GM12878 (cell line): ENCODE data around the gene SEMA3B. TPM values are rescaled to one million over a fixed set of nuclear protein-coding genes. Genes with fewer than 3 reads are reported as not detected.

Experiments
- ATAC-seq: fragments of 200-7000 bp; cut with Tn5 transposase; 3 replicates; pipeline ENCODE4 v1.9.1; 2020; ENCODE audit warnings: mild to moderate bottlenecking, moderate library complexity
- BruUV-seq: library from RNA; stranded (reverse); fragments of 400-500 nt; replicated peaks from 2 replicates; lab custom pipeline; 2021; lab: Mats Ljungman, UMichigan
- CTCF ChIA-PET: fragments of 300-600 bp; sonication (Branson Sonifier 250); formaldehyde crosslinking; extraction: SDS; loops from one replicate; lab custom pipeline; 2021; ENCODE audit warnings: inconsistent platforms; lab: Yijun Ruan, JAX
- POLR2A ChIA-PET: fragments of 350-600 bp; formaldehyde crosslinking; extraction: SDS; loops from one replicate; lab custom pipeline; 2021; ENCODE audit warnings: inconsistent platforms; lab: Charles Lee
- RAD21 ChIA-PET: fragments of 300-600 bp; sonication (Branson Sonifier 250); formaldehyde crosslinking; loops from one replicate; lab custom pipeline; 2023; ENCODE audit warnings: antibody characterized with exemption; ENCODE audit not compliant: unreplicated experiment; lab: Charles Lee
- SMC1A ChIA-PET: fragments of 300-600 bp; sonication (Branson Sonifier 250); formaldehyde crosslinking; loops from one replicate; lab custom pipeline; 2023; ENCODE audit not compliant: unreplicated experiment, uncharacterized antibody; lab: Charles Lee
- DNase-seq: peaks from one replicate; pipeline ENCODE4 v3.0.0-alpha.2; 2011; ENCODE audit warnings: low read depth, low spot score
- FAIRE-seq: peaks from 3 replicates; lab custom pipeline; 2011; peaks lifted over from hg19 to GRCh38; lab: Jason Lieb, UNC
- H2AFZ ChIP-seq: 2 replicates; pipeline ENCODE4 v1.6.0; 2011; ENCODE audit warnings: low read depth, low read length, control low read depth; ENCODE audit not compliant: control insufficient read depth
- H3K27ac ChIP-seq: 2 replicates; pipeline ENCODE4 v1.5.1; 2011; ENCODE audit warnings: control low read depth; ENCODE audit not compliant: control insufficient read depth, insufficient read depth
- H3K27me3 ChIP-seq, 2 experiments: replicated peaks in 1 of 2; 2 replicates each; pipeline versions ENCODE4 v1.6.0 to v1.6.1; 2011; ENCODE audit warnings: low read length in 1 of 2; ENCODE audit not compliant: control insufficient read depth in 2 of 2, insufficient read depth in 2 of 2
- H3K36me3 ChIP-seq, 2 experiments: 2 replicates each; pipeline ENCODE4 v1.5.1; 2011; ENCODE audit warnings: low read length in 1 of 2; ENCODE audit not compliant: control insufficient read depth in 2 of 2, insufficient read depth in 2 of 2
- H3K4me1 ChIP-seq: 2 replicates; pipeline ENCODE4 v1.6.1; 2011; ENCODE audit warnings: mild to moderate bottlenecking, low read length, moderate library complexity, mixed read lengths; ENCODE audit not compliant: control insufficient read depth, insufficient read depth
- H3K4me2 ChIP-seq: 2 replicates; pipeline ENCODE4 v1.6.0; 2011; ENCODE audit warnings: control low read depth; ENCODE audit not compliant: control insufficient read depth, insufficient read depth
- H3K4me3 ChIP-seq: fragments of 200-600 bp; sonication (generic); 2 replicates; pipeline ENCODE4 v1.5.1; 2016
- H3K79me2 ChIP-seq: 2 replicates; pipeline ENCODE4 v1.6.0; 2011; ENCODE audit warnings: low read length; ENCODE audit not compliant: control insufficient read depth, insufficient read depth
- H3K9ac ChIP-seq: 2 replicates; pipeline ENCODE4 v1.8.0; 2011; ENCODE audit warnings: low read length, control low read depth, mixed read lengths; ENCODE audit not compliant: control insufficient read depth, insufficient read depth
- H3K9me3 ChIP-seq: replicated peaks from 3 replicates; pipeline ENCODE4 v1.5.1; 2011; ENCODE audit warnings: mild to moderate bottlenecking, low read length; ENCODE audit not compliant: control insufficient read depth, insufficient read depth
- H4K20me1 ChIP-seq: 2 replicates; pipeline ENCODE4 v1.6.0; 2011; ENCODE audit not compliant: control insufficient read depth, insufficient read depth
- CEBPB ChIP-seq, 2 experiments: fragments of 150-350 bp in 1 of 2; IDR thresholded peaks; 2 replicates each; pipeline ENCODE4 v1.6.1; 2012 to 2014; ENCODE audit warnings: low read depth in 2 of 2, low read length in 2 of 2, borderline replicate concordance in 1 of 2, inconsistent platforms in 1 of 2
- POLR2A ChIP-seq: IDR thresholded peaks from 2 replicates; pipeline ENCODE4 v1.6.1; 2011; ENCODE audit warnings: low read depth, mild to moderate bottlenecking, low read length
- RAD21 ChIP-seq: IDR thresholded peaks from 2 replicates; pipeline ENCODE4 v1.6.1; 2011; ENCODE audit warnings: mild to moderate bottlenecking, low read depth, low read length, moderate library complexity; ENCODE audit not compliant: insufficient read depth
- SMAD5 ChIP-seq: IDR thresholded peaks from 2 replicates; pipeline ENCODE4 v1.6.1; 2016; ENCODE audit warnings: antibody characterized with exemption, low read depth
- WGBS: methylation state at CpG from one replicate; pipeline ENCODE4 v1.1.6; 2016; ENCODE audit warnings: low lambda C conversion rate; ENCODE audit not compliant: insufficient replicate concordance, insufficient coverage; ENCODE audit errors: missing lambda C conversion rate; 5-methylcytosine and 5-hydroxymethylcytosine counted together
- in situ Hi-C: fragments of 300-500 bp; cut with MboI; formaldehyde crosslinking; loops from 9 replicates; pipeline ENCODE4 v1.14.3; 2018; ENCODE audit warnings: mixed read lengths
- intact Hi-C: fragments of 100-400 bp; cut with micrococcal nuclease; formaldehyde crosslinking; loops from one replicate; pipeline ENCODE4 v1.14.2; 2022; ENCODE audit not compliant: unreplicated experiment
- polyA plus RNA-seq, 11 experiments: library from polyadenylated mRNA; depleted of rRNA in 4 of 11; unstranded in 6 of 11; stranded (reverse) in 5 of 11; fragments of >200 nt; fragmentation: Nextera tagmentation in 4 of 11; fragmentation: Illumina TruSeq in 1 of 11; extraction: Ambion mirVana in 4 of 11; extraction: Trizol in 1 of 11; gene quantifications; 1 replicate in 1 of 11; 2 replicates in 10 of 11; pipeline versions ENCODE4 v1.2.1 to v1.2.3, GENCODE V29; 2011 to 2016; ENCODE audit warnings: inconsistent platforms in 2 of 11, missing spikeins in 2 of 11, low read depth in 1 of 11
- total RNA-seq, 4 experiments: library from RNA; depleted of rRNA in 3 of 4; stranded (reverse); fragments of >200 nt in 3 of 4; fragmentation: Illumina TruSeq in 1 of 4; extraction: Trizol in 1 of 4; gene quantifications; 2 replicates each; pipeline versions ENCODE4 v1.2.1 to v1.2.3, GENCODE V29; 2013 to 2021

The SEMA3B gene
- total and polyA plus RNA-seq, 10 of the 15 experiments (the other 5 are each of a cell fraction or from before 2014, with no cell fraction given): 0.06 to 0.59 (median 0.14) TPM; not detected in 2

DNA sequence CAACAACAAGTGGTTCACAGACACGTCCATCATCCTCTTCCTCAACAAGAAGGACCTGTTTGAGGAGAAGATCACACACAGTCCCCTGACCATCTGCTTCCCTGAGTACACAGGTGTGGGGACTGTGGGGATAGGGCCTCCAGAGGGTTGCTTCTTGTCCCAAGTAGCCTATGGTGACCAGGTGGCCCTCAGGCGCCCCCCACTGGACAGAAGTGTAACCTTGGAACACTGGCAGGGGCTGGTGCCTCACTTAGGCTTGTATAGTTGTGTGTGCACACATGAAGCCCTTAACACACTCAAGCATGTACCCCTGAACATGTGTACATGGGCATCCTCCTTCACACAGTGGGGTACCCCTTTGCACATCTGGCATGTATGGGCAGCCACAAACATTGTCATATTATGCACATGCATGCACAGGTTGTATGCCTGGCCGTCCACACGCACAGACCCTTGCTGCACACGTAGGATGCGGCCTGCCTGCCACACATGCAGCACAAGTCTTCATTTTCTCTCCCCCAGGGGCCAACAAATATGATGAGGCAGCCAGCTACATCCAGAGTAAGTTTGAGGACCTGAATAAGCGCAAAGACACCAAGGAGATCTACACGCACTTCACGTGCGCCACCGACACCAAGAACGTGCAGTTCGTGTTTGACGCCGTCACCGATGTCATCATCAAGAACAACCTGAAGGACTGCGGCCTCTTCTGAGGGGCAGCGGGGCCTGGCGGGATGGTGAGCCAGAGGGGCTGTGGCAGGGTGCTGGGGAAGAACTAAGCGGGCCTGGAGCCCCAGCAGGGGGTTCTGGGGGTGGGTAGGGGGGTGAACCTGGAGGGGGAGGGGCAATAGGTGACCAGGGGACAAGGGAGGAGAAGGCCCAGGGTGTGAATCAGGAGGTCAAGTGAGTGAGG lies 11.7 kb upstream of the SEMA3B start (continued):
- TF ChIP-seq RAD21 (peak; percentile 39; the same call in 1 of the 2 replicates), SMAD5 (no peak)

DNA sequence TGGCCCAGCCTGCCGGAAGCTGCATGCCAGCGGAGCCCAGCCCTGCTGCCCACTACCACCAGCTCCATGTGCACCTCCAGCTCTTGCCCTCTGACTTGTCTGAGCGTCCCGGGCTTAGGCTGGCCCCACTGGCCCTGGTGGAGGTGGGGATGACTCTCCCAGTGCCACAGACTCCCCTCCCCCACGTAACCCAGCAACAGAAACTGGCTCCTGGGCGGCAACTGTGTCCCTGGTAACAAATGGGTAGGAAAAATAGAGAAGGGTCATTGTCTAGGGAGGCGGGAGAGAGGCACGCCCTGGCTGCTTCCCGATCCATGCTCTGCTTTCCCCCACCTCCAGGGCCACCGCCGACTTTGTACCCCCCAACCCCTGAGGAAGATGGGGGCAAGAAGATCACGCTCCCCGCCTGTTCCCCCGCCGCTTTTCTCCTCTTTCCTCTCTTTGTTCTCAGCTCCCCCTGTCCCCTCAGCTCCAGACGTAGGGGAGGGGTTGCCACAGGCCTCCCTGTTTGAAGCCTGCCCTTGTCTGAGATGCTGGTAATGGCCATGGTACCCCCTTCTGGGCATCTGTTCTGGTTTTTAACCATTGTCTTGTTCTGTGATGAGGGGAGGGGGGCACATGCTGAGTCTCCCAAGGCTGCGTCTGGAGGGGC lies 10.8 kb upstream of the SEMA3B start:
- WGBS: 95% methylated on average over 17 of the region's 17 CpGs
- no TSS peak for BruUV-seq
- POLR2A ChIA-PET: interaction anchor here (0.6 to 1.7 kb wide), 5 partner anchors 10 to 275 kb away, joined by 3 to 5 read pairs (median 4); partner anchors contain the start of genes HYAL3 and NAA80
- in situ Hi-C loops: no loop called here
- DNase-seq (no peak), FAIRE-seq (no peak), ATAC-seq (no peak)
- TF ChIP-seq POLR2A (0 out of 2 replicates have a peak, but pooled peaks have one; percentile 28), CEBPB (IDR thresholded peaks at IDR 0.05; ENCODE audit: borderline replicate concordance in 1 of 2, low read depth in 2 of 2, low read length in 2 of 2) (no peak)
- CTCF ChIA-PET: interaction anchor here (5.7 to 7.9 kb wide), 2 partner anchors 11 to 32 kb away, joined by 43 to 44 read pairs; no protein-coding TSS in a partner anchor
- no peak overlapping the region for H3K4me3 ChIP-seq
- peaks cover 14% of the 10 kb centered on the region for H3K4me1 ChIP-seq
- peaks cover 19 to 38% of the 10 kb centered on the region in 2 experiments; a peak in 3 of 4 replicates for H3K36me3 ChIP-seq
- peaks cover 13% of the 10 kb centered on the region; the same call in 1 of the 3 replicates for H3K9me3 ChIP-seq
- intact Hi-C loops: no loop called here
- H3K27ac ChIP-seq: no peak overlapping the region
- SMC1A ChIA-PET: interaction anchor here (2.9 kb wide), 1 partner anchor 11 kb away, joined by 10 read pairs; no protein-coding TSS in a partner anchor
- no peak overlapping the region for H3K9ac ChIP-seq
- H3K4me2 ChIP-seq: no peak overlapping the region
- RAD21 ChIA-PET: no interaction called here
- H2AFZ ChIP-seq: no peak overlapping the region
- H4K20me1 ChIP-seq: no peaks in the 10 kb centered on the region
- no peaks in the 10 kb centered on the region for H3K27me3 ChIP-seq
- H3K79me2 ChIP-seq: no peaks in the 10 kb centered on the region
